IMR-90 (cell line): ENCODE data around the gene RASGRF1. TPM values are rescaled to one million over a fixed set of nuclear protein-coding genes. Genes with fewer than 3 reads are reported as not detected.

Experiments
- ATAC-seq: fragments of 200-7000 bp; cut with Tn5 transposase; 2 replicates; pipeline ENCODE4 v1.9.1; 2020; ENCODE audit warnings: low read depth, mild to moderate bottlenecking, moderate library complexity
- BruUV-seq: library from RNA; stranded (reverse); fragments of 400-500 nt; replicated peaks from 2 replicates; lab custom pipeline; 2021; lab: Mats Ljungman, UMichigan
- CTCF ChIA-PET: fragments of 300-600 bp; formaldehyde crosslinking; extraction: SDS; loops from one replicate; lab custom pipeline; 2021; ENCODE audit warnings: antibody characterized with exemption; lab: Yijun Ruan, JAX
- POLR2A ChIA-PET: fragments of 300-600 bp; sonication (Branson Sonifier 250); formaldehyde crosslinking; loops from one replicate; lab custom pipeline; 2022; ENCODE audit warnings: antibody characterized with exemption; ENCODE audit not compliant: unreplicated experiment; lab: Charles Lee
- DNase-seq: peaks from one replicate; pipeline ENCODE4 v3.0.0; 2013
- H2AFZ ChIP-seq: replicated peaks from 2 replicates; pipeline ENCODE3; 2013; ENCODE audit warnings: low read length, mild to moderate bottlenecking; ENCODE audit not compliant: poor library complexity
- H2AK5ac ChIP-seq: 2 replicates; pipeline ENCODE4 v1.6.1; 2013; ENCODE audit warnings: low read depth, low read length, inconsistent platforms
- H2AK9ac ChIP-seq: replicated peaks from 2 replicates; pipeline ENCODE3; 2013; ENCODE audit warnings: mild to moderate bottlenecking, low read depth, low read length, moderate library complexity; ENCODE audit not compliant: poor library complexity
- H2BK120ac ChIP-seq: 2 replicates; pipeline ENCODE4 v1.6.1; 2013; ENCODE audit warnings: low read depth, low read length, inconsistent platforms
- H2BK15ac ChIP-seq: 3 replicates; pipeline ENCODE4 v1.6.1; 2013; ENCODE audit warnings: low read depth, low read length, inconsistent platforms
- H2BK20ac ChIP-seq: 2 replicates; pipeline ENCODE4 v1.6.1; 2013; ENCODE audit warnings: low read depth, mild to moderate bottlenecking, inconsistent platforms, low read length, moderate library complexity
- H2BK5ac ChIP-seq: 2 replicates; pipeline ENCODE4 v1.6.1; 2013; ENCODE audit warnings: mild to moderate bottlenecking, low read depth, low read length, inconsistent platforms; ENCODE audit not compliant: poor library complexity, severe bottlenecking
- H3K14ac ChIP-seq: replicated peaks from 2 replicates; pipeline ENCODE4 v1.6.1; 2013; ENCODE audit warnings: low read depth, low read length, inconsistent platforms
- H3K18ac ChIP-seq: 2 replicates; pipeline ENCODE4 v1.6.1; 2013; ENCODE audit warnings: low read depth, low read length, control low read depth
- H3K23ac ChIP-seq: 2 replicates; pipeline ENCODE4 v1.6.1; 2013; ENCODE audit warnings: low read depth, low read length, inconsistent platforms
- H3K27ac ChIP-seq: 2 replicates; pipeline ENCODE4 v1.5.1; 2013; ENCODE audit warnings: mild to moderate bottlenecking, control low read depth, low read length; ENCODE audit not compliant: insufficient read depth
- H3K27me3 ChIP-seq: 2 replicates; pipeline ENCODE4 v1.6.1; 2013; ENCODE audit warnings: low read length; ENCODE audit not compliant: control insufficient read depth, insufficient read depth
- H3K36me3 ChIP-seq: 2 replicates; pipeline ENCODE4 v1.6.1; 2013; ENCODE audit warnings: low read length, mixed read lengths; ENCODE audit not compliant: control insufficient read depth, insufficient read depth
- H3K4ac ChIP-seq: 2 replicates; pipeline ENCODE4 v1.6.1; 2013; ENCODE audit warnings: low read depth, low read length, inconsistent platforms
- H3K4me1 ChIP-seq: 2 replicates; pipeline ENCODE4 v1.6.1; 2013; ENCODE audit warnings: low read length, mixed read lengths; ENCODE audit not compliant: control insufficient read depth, insufficient read depth
- H3K4me2 ChIP-seq: 2 replicates; pipeline ENCODE4 v1.6.1; 2013; ENCODE audit warnings: low read depth, mild to moderate bottlenecking, control low read depth, low read length, moderate library complexity
- H3K4me3 ChIP-seq: 2 replicates; pipeline ENCODE4 v1.5.1; 2013; ENCODE audit warnings: low read depth, mild to moderate bottlenecking, control low read depth, low read length, moderate library complexity; ENCODE audit not compliant: insufficient read depth
- H3K56ac ChIP-seq: 2 replicates; pipeline ENCODE4 v1.6.1; 2013; ENCODE audit warnings: low read length, inconsistent platforms; ENCODE audit not compliant: insufficient read depth; ENCODE audit errors: extremely low read depth
- H3K79me1 ChIP-seq, 2 experiments: 2 replicates each; pipeline ENCODE4 v1.6.1; 2013; ENCODE audit warnings: low read length in 2 of 2, inconsistent platforms in 1 of 2, low read depth in 1 of 2
- H3K9ac ChIP-seq: 2 replicates; pipeline ENCODE4 v1.6.1; 2013; ENCODE audit warnings: low read depth, low read length, control low read depth
- H3K9me1 ChIP-seq: 2 replicates; pipeline ENCODE4 v1.6.1; 2013; ENCODE audit warnings: low read length, inconsistent platforms; ENCODE audit not compliant: insufficient read depth
- H3K9me3 ChIP-seq: 2 replicates; pipeline ENCODE4 v1.6.1; 2013; ENCODE audit warnings: low read length; ENCODE audit not compliant: control insufficient read depth, insufficient read depth
- H4K20me1 ChIP-seq: 2 replicates; pipeline ENCODE4 v1.6.1; 2013; ENCODE audit warnings: low read length, inconsistent platforms; ENCODE audit not compliant: insufficient read depth
- H4K5ac ChIP-seq: 2 replicates; pipeline ENCODE4 v1.6.1; 2013; ENCODE audit warnings: mild to moderate bottlenecking, low read depth, low read length, control low read depth
- H4K8ac ChIP-seq, 2 experiments: 2 replicates each; pipeline ENCODE4 v1.6.1; 2013; ENCODE audit warnings: low read depth in 2 of 2, low read length in 2 of 2, control low read depth in 1 of 2, inconsistent platforms in 1 of 2
- H4K91ac ChIP-seq: 2 replicates; pipeline ENCODE4 v1.6.1; 2013; ENCODE audit warnings: low read depth, low read length, inconsistent platforms; ENCODE audit not compliant: insufficient read depth
- BHLHE40 ChIP-seq: fragments of 150-350 bp; IDR thresholded peaks from 2 replicates; pipeline ENCODE4 v1.6.1; 2016; ENCODE audit warnings: mild to moderate bottlenecking, low read depth, low read length
- CEBPB ChIP-seq: IDR thresholded peaks from 2 replicates; pipeline ENCODE4 v1.6.1; 2012; ENCODE audit warnings: low read depth, low read length, improper control_type of control experiment
- CHD1 ChIP-seq: IDR thresholded peaks from 2 replicates; pipeline ENCODE4 v1.6.1; 2012; ENCODE audit warnings: low read depth, low read length, improper control_type of control experiment
- NFE2L2 ChIP-seq: fragments of 150-350 bp; IDR thresholded peaks from 2 replicates; pipeline ENCODE4 v1.6.1; 2016; ENCODE audit warnings: low read depth, mild to moderate bottlenecking, low read length
- RAD21 ChIP-seq: IDR thresholded peaks from 2 replicates; pipeline ENCODE4 v1.6.1; 2012; ENCODE audit warnings: low read length, improper control_type of control experiment
- RCOR1 ChIP-seq: IDR thresholded peaks from 2 replicates; pipeline ENCODE4 v1.6.1; 2012; ENCODE audit warnings: mild to moderate bottlenecking, low read length, improper control_type of control experiment; ENCODE audit not compliant: insufficient replicate concordance
- RFX5 ChIP-seq: IDR thresholded peaks from 2 replicates; pipeline ENCODE4 v1.8.0; 2012; ENCODE audit warnings: low read depth, mild to moderate bottlenecking, low read length, moderate library complexity
- WGBS, 2 experiments: methylation state at CpG; one replicate each; pipeline versions ENCODE4 v1.1.5 to v1.1.7; 2013; ENCODE audit warnings: missing lambda C conversion rate in 2 of 2; ENCODE audit not compliant: insufficient read length in 1 of 2; ENCODE audit errors: extremely low coverage in 2 of 2; 5-methylcytosine and 5-hydroxymethylcytosine counted together
- dilution Hi-C: fragments of 300-500 bp; cut with HindIII; formaldehyde crosslinking; loops from one replicate; pipeline ENCODE4 v1.14.3; 2018; ENCODE audit warnings: low sequenced_read_pairs; ENCODE audit not compliant: unreplicated experiment
- in situ Hi-C: fragments of 300-500 bp; cut with MboI; formaldehyde crosslinking; loops from 3 replicates; pipeline ENCODE4 v1.14.3; 2019; ENCODE audit warnings: low sequenced_read_pairs, inconsistent platforms, mixed read lengths
- intact Hi-C: fragments of 100-400 bp; cut with micrococcal nuclease; formaldehyde crosslinking; loops from 2 replicates; pipeline ENCODE4 v1.10.0; 2022
- polyA plus RNA-seq, 3 experiments: library from polyadenylated mRNA; depleted of rRNA; stranded (reverse); fragments of >200 nt; gene quantifications; 2 replicates each; pipeline ENCODE4 v1.2.3, GENCODE V29; 2012; ENCODE audit warnings: low replicate concordance in 1 of 3
- total RNA-seq: library from RNA; depleted of rRNA; stranded (reverse); fragments of >200 nt; gene quantifications from 2 replicates; pipeline ENCODE4 v1.2.3, GENCODE V29; 2012

Gene RASGRF1
- total and polyA plus RNA-seq, 2 of the 4 experiments (the other 2 are of a cell fraction), result under 0.01 to 0.15 TPM

DNA sequence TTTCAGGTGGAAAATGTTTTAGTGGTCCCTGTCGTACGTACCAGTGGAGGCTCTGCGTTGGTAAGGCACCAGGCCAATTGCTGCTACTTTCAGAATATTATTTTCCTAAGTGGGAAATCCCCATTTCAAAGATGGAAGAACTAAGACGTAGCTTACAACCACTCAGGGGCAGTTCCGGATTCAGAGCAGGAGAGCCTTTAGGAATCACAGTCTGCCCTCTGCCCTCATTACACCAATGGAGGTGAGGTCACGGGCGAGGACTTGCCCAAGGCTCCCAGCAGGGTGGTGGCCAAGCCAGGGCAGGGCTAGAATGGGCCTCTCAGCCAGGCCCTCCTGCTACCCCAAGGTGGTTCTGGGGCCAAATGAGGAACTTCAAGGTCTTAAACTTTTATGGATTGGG lies 72.6 kb downstream of the RASGRF1 start:
- Histone ChIP-seq H2BK15ac (no peak overlapping the region), H3K4me1 (no peaks in the 10 kb centered on the region), H3K36me3 (no peaks in the 10 kb centered on the region), H2BK5ac (no peak overlapping the region), H4K5ac (no peak overlapping the region), H4K8ac (no peak overlapping the region), H2BK120ac (no peak overlapping the region), H3K4ac (no peak overlapping the region), H3K18ac (no peak overlapping the region), H2BK20ac (no peak overlapping the region), H3K27ac (no peak overlapping the region), H2AFZ (no peak overlapping the region), H3K56ac (no peak overlapping the region), H4K20me1 (no peaks in the 10 kb centered on the region), H3K4me2 (no peak overlapping the region), H2AK9ac (no peak overlapping the region), H3K9ac (no peak overlapping the region), H3K23ac (no peak overlapping the region), H4K91ac (no peak overlapping the region), H3K9me3 (no peaks in the 10 kb centered on the region), H3K79me1 (no peaks in the 10 kb centered on the region), H3K27me3 (peaks cover 23% of the 10 kb centered on the region), H2AK5ac (no peak overlapping the region), H3K14ac (no peak overlapping the region), H3K4me3 (no peak overlapping the region), H3K9me1 (no peaks in the 10 kb centered on the region)
- in situ Hi-C loops, result no loop called here
- TF ChIP-seq NFE2L2 (no peak), CHD1 (no peak), RAD21 (no peak), RCOR1 (no peak), CEBPB (no peak), RFX5 (no peak), BHLHE40 (no peak)
- ATAC-seq, result no peak
- POLR2A ChIA-PET, result no interaction called here
- WGBS, 2 experiments, result no CpG with 5 or more reads among the region's 7 CpGs
- CTCF ChIA-PET, result interaction anchor here (1.1 kb wide), 1 partner anchor 10 kb away, joined by 3 read pairs; no protein-coding TSS in a partner anchor
- intact Hi-C loops, result no loop called here
- no peak for DNase-seq
- dilution Hi-C loops, result no loop called here
- no TSS peak for BruUV-seq
